Activated naive CD8-positive, alpha-beta T cell treated with anti-CD3 and anti-CD28 coated beads for 36 hours (primary cell): ENCODE measurements around the gene RBM47. TPM values are rescaled to one million over a fixed set of nuclear protein-coding genes. Genes with fewer than 3 reads are reported as not detected.

Source experiments
- DNase-seq: peaks from one replicate; pipeline ENCODE4 v3.0.0; 2021
- H3K27ac Mint-ChIP-seq: one replicate; pipeline ENCODE4 v1.8.0; 2022; ENCODE audit warnings: mild to moderate bottlenecking, moderate library complexity, mixed read lengths
- H3K27me3 Mint-ChIP-seq: one replicate; pipeline ENCODE4 v1.8.0; 2022; ENCODE audit warnings: mild to moderate bottlenecking, mixed read lengths
- H3K36me3 Mint-ChIP-seq: one replicate; pipeline ENCODE4 v1.8.0; 2021; ENCODE audit warnings: mild to moderate bottlenecking, mixed read lengths
- H3K4me1 Mint-ChIP-seq: one replicate; pipeline ENCODE4 v1.8.0; 2021; ENCODE audit warnings: mixed read lengths
- H3K4me3 Mint-ChIP-seq: one replicate; pipeline ENCODE4 v1.8.0; 2022; ENCODE audit warnings: mild to moderate bottlenecking, moderate library complexity, mixed read lengths
- H3K9me3 Mint-ChIP-seq: one replicate; pipeline ENCODE4 v1.8.0; 2022; ENCODE audit warnings: mixed read lengths
- total RNA-seq, 2 experiments: library from RNA; stranded (reverse); gene quantifications; one replicate each; pipeline ENCODE4 v1.2.3, GENCODE V29; 2021

RBM47 gene
- total RNA-seq, 2 experiments from 2014 or later = 0.16 to 0.22 TPM

GRCh38 chr4:40612283-40612682 is 17.4 kb downstream of the RBM47 start:
- no peaks in the 10 kb centered on the region for H3K36me3 Mint-ChIP-seq
- no peak overlapping the region for H3K27ac Mint-ChIP-seq
- H3K4me3 Mint-ChIP-seq = no peak overlapping the region
- peaks cover 12% of the 10 kb centered on the region for H3K4me1 Mint-ChIP-seq
- no peaks in the 10 kb centered on the region for H3K9me3 Mint-ChIP-seq
- DNase-seq = no peak
- no peaks in the 10 kb centered on the region for H3K27me3 Mint-ChIP-seq

- Mint-ChIP-seq H3K4me1 (peaks cover 3% of the 10 kb centered on the region), H3K27me3 (peaks cover 4% of the 10 kb centered on the region), H3K4me3 (no peak overlapping the region), H3K27ac (no peak overlapping the region), H3K36me3 (no peaks in the 10 kb centered on the region), H3K9me3 (no peaks in the 10 kb centered on the region)
- DNase-seq = no peak
Observed at GRCh38 chr4:40608628-40609027, 21.0 kb downstream of the RBM47 start.

GRCh38 chr4:40607221-40607620 is 22.4 kb downstream of the RBM47 start:
- Mint-ChIP-seq H3K4me1 (no peaks in the 10 kb centered on the region), H3K27me3 (peaks cover 4% of the 10 kb centered on the region), H3K4me3 (no peak overlapping the region), H3K9me3 (no peaks in the 10 kb centered on the region), H3K27ac (no peak overlapping the region), H3K36me3 (no peaks in the 10 kb centered on the region)
- no peak for DNase-seq

- Mint-ChIP-seq H3K4me3 (no peak overlapping the region), H3K4me1 (no peaks in the 10 kb centered on the region), H3K36me3 (no peaks in the 10 kb centered on the region), H3K27me3 (peaks cover 4% of the 10 kb centered on the region), H3K27ac (no peak overlapping the region), H3K9me3 (no peaks in the 10 kb centered on the region)
- DNase-seq = no peak
Observed at GRCh38 chr4:40606239-40606767, 23.4 kb downstream of the RBM47 start.

GRCh38 chr4:40603281-40603680 is 26.4 kb downstream of the RBM47 start:
- no peaks in the 10 kb centered on the region for H3K4me1 Mint-ChIP-seq
- no peak overlapping the region for H3K4me3 Mint-ChIP-seq
- no peaks in the 10 kb centered on the region for H3K36me3 Mint-ChIP-seq
- DNase-seq = no peak
- no peaks in the 10 kb centered on the region for H3K9me3 Mint-ChIP-seq
- H3K27me3 Mint-ChIP-seq = peaks cover 4% of the 10 kb centered on the region
- H3K27ac Mint-ChIP-seq = no peak overlapping the region

GRCh38 chr4:40601641-40602040 is 28.0 kb downstream of the RBM47 start:
- Mint-ChIP-seq H3K27ac (no peak overlapping the region), H3K4me3 (no peak overlapping the region), H3K9me3 (no peaks in the 10 kb centered on the region), H3K27me3 (peaks cover 4% of the 10 kb centered on the region), H3K36me3 (no peaks in the 10 kb centered on the region), H3K4me1 (no peaks in the 10 kb centered on the region)
- no peak for DNase-seq

GRCh38 chr4:40600850-40601249 is 28.8 kb downstream of the RBM47 start:
- DNase-seq = no peak

GRCh38 chr4:40599431-40599830 is 30.2 kb downstream of the RBM47 start:
- Mint-ChIP-seq H3K27ac (no peak overlapping the region), H3K9me3 (no peaks in the 10 kb centered on the region)

More at GRCh38 chr4:40600850-40601249, 28.8 kb downstream of the RBM47 start:
- no peaks in the 10 kb centered on the region for H3K36me3 Mint-ChIP-seq
- no peak overlapping the region for H3K4me3 Mint-ChIP-seq
- H3K27ac Mint-ChIP-seq = no peak overlapping the region
- H3K9me3 Mint-ChIP-seq = no peaks in the 10 kb centered on the region
- no peaks in the 10 kb centered on the region for H3K27me3 Mint-ChIP-seq
- H3K4me1 Mint-ChIP-seq = no peaks in the 10 kb centered on the region

GRCh38 chr4:40596522-40596921 is 33.1 kb downstream of the RBM47 start:
- no peak overlapping the region for H3K27ac Mint-ChIP-seq
- H3K27me3 Mint-ChIP-seq = no peaks in the 10 kb centered on the region
- no peaks in the 10 kb centered on the region for H3K9me3 Mint-ChIP-seq

More at GRCh38 chr4:40599431-40599830, 30.2 kb downstream of the RBM47 start:
- no peak overlapping the region for H3K4me3 Mint-ChIP-seq
- no peaks in the 10 kb centered on the region for H3K4me1 Mint-ChIP-seq
- H3K27me3 Mint-ChIP-seq = no peaks in the 10 kb centered on the region
- no peak for DNase-seq
- no peaks in the 10 kb centered on the region for H3K36me3 Mint-ChIP-seq

GRCh38 chr4:40595981-40596380 is 33.7 kb downstream of the RBM47 start:
- Mint-ChIP-seq H3K4me3 (no peak overlapping the region), H3K9me3 (no peaks in the 10 kb centered on the region), H3K4me1 (no peaks in the 10 kb centered on the region), H3K27me3 (no peaks in the 10 kb centered on the region), H3K27ac (no peak overlapping the region), H3K36me3 (no peaks in the 10 kb centered on the region)
- no peak for DNase-seq

More at GRCh38 chr4:40596522-40596921, 33.1 kb downstream of the RBM47 start:
- no peak for DNase-seq
- H3K4me1 Mint-ChIP-seq = no peaks in the 10 kb centered on the region
- H3K4me3 Mint-ChIP-seq = no peak overlapping the region
- H3K36me3 Mint-ChIP-seq = no peaks in the 10 kb centered on the region

GRCh38 chr4:40594261-40595178 is 35.1 kb downstream of the RBM47 start:
- no peak for DNase-seq
- Mint-ChIP-seq H3K4me3 (no peak overlapping the region), H3K36me3 (no peaks in the 10 kb centered on the region), H3K4me1 (no peaks in the 10 kb centered on the region), H3K9me3 (no peaks in the 10 kb centered on the region), H3K27me3 (no peaks in the 10 kb centered on the region), H3K27ac (no peak overlapping the region)

GRCh38 chr4:40592034-40592433 is 37.6 kb downstream of the RBM47 start:
- H3K4me3 Mint-ChIP-seq = no peak overlapping the region
- DNase-seq = no peak
- H3K9me3 Mint-ChIP-seq = no peaks in the 10 kb centered on the region
- H3K4me1 Mint-ChIP-seq = no peaks in the 10 kb centered on the region
- H3K36me3 Mint-ChIP-seq = no peaks in the 10 kb centered on the region
- H3K27ac Mint-ChIP-seq = no peak overlapping the region
- H3K27me3 Mint-ChIP-seq = no peaks in the 10 kb centered on the region

- H3K4me3 Mint-ChIP-seq = no peak overlapping the region
- no peaks in the 10 kb centered on the region for H3K27me3 Mint-ChIP-seq
- no peaks in the 10 kb centered on the region for H3K36me3 Mint-ChIP-seq
- DNase-seq = no peak
- no peak overlapping the region for H3K27ac Mint-ChIP-seq
- H3K4me1 Mint-ChIP-seq = no peaks in the 10 kb centered on the region
- H3K9me3 Mint-ChIP-seq = no peaks in the 10 kb centered on the region
Observed at GRCh38 chr4:40587826-40588225, 41.8 kb downstream of the RBM47 start.

- Mint-ChIP-seq H3K27ac (no peak overlapping the region), H3K9me3 (no peaks in the 10 kb centered on the region), H3K36me3 (no peaks in the 10 kb centered on the region), H3K27me3 (no peaks in the 10 kb centered on the region), H3K4me3 (no peak overlapping the region), H3K4me1 (no peaks in the 10 kb centered on the region)
- no peak for DNase-seq
Observed at GRCh38 chr4:40587351-40587750, 42.3 kb downstream of the RBM47 start.

- H3K27ac Mint-ChIP-seq = no peak overlapping the region
- no peak overlapping the region for H3K4me3 Mint-ChIP-seq
- H3K27me3 Mint-ChIP-seq = no peaks in the 10 kb centered on the region
- no peaks in the 10 kb centered on the region for H3K4me1 Mint-ChIP-seq
- no peaks in the 10 kb centered on the region for H3K36me3 Mint-ChIP-seq
- no peaks in the 10 kb centered on the region for H3K9me3 Mint-ChIP-seq
- DNase-seq = no peak
Observed at GRCh38 chr4:40586729-40587128, 42.9 kb downstream of the RBM47 start.

GRCh38 chr4:40586034-40586433 is 43.6 kb downstream of the RBM47 start:
- no peak for DNase-seq
- Mint-ChIP-seq H3K4me3 (no peak overlapping the region), H3K4me1 (no peaks in the 10 kb centered on the region), H3K27me3 (no peaks in the 10 kb centered on the region), H3K27ac (no peak overlapping the region), H3K36me3 (no peaks in the 10 kb centered on the region), H3K9me3 (no peaks in the 10 kb centered on the region)
